HG03196 (cell line): Measurements from ENCODE around the gene FGD4.

ENCODE experiments used
- ATAC-seq: cut with Tn5 transposase; IDR thresholded peaks from one replicate; pipeline ENCODE4 v1.9.1; 2021; ENCODE audit not compliant: unreplicated experiment

Gene FGD4

DNA sequence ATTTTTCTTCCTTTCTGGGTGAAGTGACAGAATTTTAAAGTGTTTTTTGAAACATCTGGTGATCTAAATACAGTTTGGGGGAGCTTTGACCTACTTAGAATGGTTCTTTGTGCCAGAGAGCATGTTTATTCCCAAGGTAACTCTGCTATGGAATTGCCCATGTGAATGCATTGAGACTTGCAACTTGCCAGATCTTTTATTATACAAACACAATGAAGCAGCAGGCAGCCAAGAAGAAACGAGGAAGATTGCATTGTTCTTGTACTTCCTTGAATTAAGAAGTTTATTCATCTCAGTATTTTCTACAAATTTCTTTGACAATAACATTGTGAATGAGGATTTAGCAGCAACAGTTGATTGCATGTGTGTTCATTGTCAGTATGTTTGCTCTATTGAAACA, 55.5 kb downstream of the FGD4 start:
- ATAC-seq: no peak

GRCh38 chr12:32455607-32456071, 56.3 kb downstream of the FGD4 start:
- no peak for ATAC-seq

- no peak for ATAC-seq
Measured at GRCh38 chr12:32457251-32458025, 58.1 kb downstream of the FGD4 start.

DNA sequence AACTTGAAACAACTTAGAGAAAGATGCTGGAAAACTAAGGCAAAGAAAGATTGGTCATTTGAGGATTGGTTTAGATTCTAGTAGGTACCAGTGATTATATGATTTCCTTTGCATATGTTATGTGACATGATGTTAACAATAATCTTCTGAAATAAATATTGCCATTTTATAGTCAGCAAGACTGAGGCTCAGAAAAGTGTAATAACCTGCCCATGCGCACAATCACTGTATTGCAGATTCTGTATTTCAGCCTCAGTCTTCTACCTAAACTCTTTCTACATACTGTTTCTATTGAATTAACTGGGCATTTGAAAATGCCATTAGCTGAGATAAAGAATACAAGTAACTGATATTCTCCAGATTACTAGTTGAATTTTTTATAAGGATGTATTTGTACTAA, 61.3 kb downstream of the FGD4 start:
- no peak for ATAC-seq

GRCh38 chr12:32462908-32463307, 63.5 kb downstream of the FGD4 start:
- ATAC-seq: no peak

DNA sequence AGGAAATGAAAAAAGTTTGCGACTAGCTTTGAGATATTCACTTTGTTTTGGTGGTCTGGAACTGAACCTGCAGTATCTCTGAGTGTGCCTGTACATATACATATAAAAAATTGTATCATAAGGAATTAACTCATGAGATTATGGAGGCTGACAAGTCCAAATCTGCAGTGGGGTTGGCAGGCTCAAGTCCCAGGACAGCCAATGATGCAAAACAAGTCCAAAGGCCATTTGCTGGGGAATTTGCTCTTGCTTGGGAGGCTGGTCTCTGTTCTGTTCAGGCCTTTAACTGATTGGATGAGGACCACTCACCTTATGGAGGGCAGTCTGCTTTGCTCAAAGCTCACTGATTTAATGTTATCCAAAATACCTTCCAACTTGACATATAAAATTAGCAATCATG, 66.8 kb downstream of the FGD4 start:
- ATAC-seq: no peak

DNA sequence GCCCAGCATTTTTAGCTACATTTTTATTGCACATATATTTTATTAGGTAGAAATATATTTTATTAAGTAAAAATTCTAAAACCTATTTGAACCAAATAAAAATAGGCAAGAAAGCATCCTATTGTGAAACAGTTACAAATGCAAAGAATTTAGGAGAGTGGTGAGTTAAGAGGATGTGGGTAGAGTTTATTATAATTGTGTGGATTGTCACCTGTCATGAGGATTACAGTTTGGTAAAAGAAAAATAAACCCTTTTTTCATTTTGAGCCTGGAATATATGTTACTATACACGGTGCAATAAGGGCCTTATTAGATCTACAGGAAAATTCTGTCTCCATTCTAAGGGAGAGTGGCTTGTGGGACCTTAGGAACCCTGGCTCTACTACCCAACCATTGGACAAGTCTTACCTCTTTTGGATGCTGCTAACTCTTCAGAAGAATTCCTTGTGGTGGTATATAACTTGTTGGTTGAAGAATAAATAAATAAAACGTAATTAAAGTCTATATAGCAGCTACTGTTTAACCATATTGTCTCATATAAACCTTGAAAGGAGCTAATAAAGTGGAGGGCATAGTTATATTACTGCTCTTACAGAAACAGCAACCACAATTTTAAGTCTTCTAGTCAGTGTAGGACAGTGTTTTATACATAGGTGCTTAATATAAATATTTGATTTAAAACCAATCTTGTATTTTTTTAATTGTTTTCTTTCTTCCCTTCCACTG, 67.8 kb downstream of the FGD4 start:
- ATAC-seq: no peak

DNA sequence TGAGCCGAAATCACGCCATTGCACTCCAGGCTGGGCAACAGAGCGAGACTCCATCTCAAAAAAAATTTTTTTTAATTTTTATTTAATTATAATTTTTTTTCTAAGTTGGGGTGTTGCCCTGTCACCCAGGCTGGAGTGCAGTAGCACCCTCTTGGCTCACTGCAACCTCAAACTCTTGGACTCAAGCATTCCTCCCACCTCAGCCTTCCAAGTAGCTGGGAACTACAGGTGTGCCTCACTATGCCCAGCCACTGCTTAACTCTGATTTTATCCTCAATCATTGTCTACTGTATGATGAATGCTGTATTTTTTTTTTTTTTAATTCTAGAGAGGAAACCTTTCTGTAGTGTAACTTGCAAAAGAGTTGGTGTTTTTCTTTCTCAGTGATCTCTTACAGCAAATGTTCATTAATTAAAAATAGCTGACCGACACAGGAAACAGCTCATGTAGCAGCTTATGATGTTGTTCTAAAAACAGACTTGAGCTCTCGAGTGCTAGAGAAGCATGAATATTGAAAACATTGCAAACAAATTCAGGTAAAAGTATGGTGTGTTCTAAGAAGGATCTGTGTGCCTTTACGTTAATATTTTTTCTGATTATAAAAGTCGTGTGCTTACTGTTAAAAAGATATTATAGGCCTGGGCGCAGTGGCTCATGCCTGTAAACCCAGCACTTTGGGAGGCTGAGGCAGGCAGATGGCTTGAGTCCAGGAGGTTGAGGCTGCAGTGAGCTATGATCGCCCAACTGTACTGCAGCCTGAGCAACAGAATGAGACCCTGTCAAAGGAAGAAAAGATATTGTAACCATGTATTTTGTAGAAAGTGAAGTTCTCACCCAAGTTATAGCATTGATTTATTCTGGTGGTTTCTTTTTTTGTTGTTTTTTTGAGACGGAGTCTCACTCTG, 68.9 kb downstream of the FGD4 start:
- no peak for ATAC-seq

GRCh38 chr12:32470936-32471470, 71.6 kb downstream of the FGD4 start:
- no peak for ATAC-seq

- ATAC-seq: no peak
Measured at GRCh38 chr12:32471591-32472001, 72.2 kb downstream of the FGD4 start.

DNA sequence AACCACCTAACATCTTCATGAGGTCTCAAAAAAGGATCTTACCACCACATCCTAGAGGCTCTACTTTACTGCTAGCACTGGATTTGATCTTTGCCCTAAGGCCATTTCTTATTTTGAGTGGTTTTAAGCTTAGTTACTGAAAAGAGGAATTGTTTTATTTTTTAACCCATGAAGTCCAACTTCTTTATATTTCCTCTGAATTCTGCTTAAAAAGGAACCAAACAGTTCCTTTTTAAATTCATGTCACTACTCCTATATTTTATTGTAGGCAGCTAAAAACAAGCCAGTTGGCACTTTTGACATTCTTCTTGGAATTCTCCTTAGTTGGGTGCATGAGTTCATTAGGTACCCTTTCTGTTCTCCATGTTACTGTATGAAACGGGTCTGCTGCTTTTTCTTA, 76.4 kb downstream of the FGD4 start:
- no peak for ATAC-seq

GRCh38 chr12:32476446-32476845, 77.1 kb downstream of the FGD4 start:
- ATAC-seq: no peak

- ATAC-seq: no peak
Measured at GRCh38 chr12:32477714-32478113, 78.4 kb downstream of the FGD4 start.

- no peak for ATAC-seq
Measured at GRCh38 chr12:32478166-32478565, 78.8 kb downstream of the FGD4 start.

- ATAC-seq: no peak
Measured at GRCh38 chr12:32478858-32479725, 79.7 kb downstream of the FGD4 start.

DNA sequence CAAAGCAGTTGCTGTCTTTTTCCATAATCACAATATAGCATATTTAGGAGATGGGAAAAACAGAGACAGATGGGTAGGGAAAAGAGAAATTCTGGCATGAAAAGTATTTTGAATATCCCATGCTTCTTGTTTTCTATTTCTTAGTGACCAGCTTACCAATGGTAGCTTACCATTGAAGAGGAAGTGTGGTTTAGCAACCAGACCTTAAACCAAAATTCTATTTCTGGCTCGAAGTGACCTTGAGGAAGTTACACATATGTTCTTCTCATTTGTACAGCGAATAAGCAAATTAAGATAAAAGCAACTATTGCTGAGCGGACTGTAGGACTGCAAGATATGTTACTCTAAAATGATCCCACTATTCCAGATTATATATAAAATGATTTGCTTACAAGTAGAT, 82.9 kb downstream of the FGD4 start:
- ATAC-seq: peak; percentile 70

DNA sequence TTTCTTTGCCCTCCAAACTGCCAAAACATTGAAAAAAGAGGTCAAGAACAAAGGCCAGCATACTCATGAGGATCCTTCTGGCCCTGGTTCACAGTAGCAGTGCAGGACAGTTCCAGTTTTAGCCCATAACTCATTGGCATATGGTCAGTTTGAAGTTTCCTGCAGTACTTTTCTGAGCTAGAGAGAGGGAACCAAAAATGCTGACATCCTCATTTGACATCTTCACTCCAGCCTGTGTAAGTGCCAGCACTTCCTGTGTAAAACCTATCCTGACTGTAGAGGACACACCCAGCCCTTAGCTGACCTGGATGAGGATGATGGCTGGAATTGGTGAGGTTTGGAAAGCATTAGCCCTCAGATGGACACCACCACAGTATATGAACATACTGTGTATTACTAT, 84.1 kb downstream of the FGD4 start:
- no peak for ATAC-seq

DNA sequence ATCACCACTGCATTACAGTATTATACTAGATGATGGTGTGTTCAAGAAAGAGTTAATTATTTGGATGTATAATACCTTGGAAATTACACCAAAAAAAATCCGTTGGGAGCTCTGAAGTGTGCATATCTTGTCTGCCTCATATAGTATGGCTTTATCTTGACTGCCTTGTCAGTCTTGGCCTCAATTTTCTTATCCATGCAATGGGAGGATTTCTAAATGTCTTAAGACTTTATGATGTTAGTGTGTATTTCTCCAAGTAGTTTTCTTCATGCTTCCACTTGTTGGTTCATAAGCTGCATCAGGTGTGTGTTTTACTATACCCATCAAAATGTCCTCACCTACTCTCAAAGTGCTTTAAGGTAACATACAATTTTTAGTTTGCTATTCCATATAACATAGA, 84.6 kb downstream of the FGD4 start:
- ATAC-seq: no peak

DNA sequence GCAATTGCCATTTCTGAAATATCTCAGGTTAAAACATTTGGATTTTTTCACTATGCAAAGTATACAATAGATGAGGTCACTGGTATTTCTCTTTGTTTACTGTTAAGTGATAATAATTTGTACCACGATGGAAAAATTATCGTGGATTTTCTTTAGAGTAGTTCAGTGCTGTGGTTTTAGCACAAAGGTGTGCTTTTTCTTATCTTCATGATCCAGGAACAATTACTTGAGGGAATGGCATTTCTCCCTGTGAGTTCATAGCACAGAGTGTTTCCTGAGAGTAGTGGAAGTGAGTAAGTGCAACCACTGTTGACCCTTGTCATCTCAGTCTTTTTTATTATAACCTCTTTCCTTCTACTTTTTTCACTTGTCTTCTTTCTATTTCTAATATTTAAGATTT, 86.8 kb downstream of the FGD4 start:
- ATAC-seq: no peak

DNA sequence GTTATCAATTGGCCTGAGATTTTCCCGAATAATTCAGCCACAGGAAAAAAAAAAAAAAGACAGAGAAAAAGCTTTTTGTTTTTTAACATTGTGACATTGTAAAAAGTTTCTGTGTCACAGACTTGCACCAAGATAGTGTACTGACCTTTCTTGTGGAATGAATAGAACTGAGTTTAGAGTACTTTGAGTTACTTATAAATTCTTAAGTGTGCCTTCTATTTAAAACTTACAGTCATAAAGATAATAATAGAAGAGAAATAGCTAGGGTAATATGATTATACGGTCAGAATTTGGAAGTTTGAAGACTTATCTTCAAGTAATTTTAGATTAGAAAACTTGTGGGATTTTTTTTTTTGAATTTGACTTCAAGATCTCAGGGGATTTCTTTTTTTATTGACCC, 88.8 kb downstream of the FGD4 start:
- ATAC-seq: no peak
